ENCODE measurements around the gene PARD6B.
A peak's percentile ranks its signal among the peaks of the same experiment; 100 is the strongest.
"Not testable (repeated sequence)": the region's sequence is repeated elsewhere in the genome, so short reads cannot be mapped to it uniquely, and the experiment has no call there.

PARD6B gene

DNA sequence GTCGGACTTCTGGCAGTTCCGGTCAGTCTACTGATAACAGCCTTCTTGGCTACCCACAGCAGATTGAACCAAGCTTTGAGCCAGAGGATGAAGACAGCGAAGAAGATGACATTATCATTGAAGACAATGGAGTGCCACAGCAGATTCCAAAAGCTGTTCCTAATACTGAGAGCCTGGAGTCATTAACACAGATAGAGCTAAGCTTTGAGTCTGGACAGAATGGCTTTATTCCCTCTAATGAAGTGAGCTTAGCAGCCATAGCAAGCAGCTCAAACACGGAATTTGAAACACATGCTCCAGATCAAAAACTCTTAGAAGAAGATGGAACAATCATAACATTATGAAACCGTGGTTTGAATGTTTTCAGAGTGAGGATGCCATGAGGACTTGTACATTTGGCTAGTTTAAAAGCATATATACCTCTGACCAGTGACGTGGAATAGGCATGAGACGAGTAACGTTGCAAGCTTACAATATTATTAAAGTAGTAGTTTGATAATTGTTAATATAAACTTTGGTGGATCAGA is 18.8 kb downstream of the PARD6B start:
- H4K20me1 ChIP-seq: no peaks in the 10 kb centered on the region; a peak in 1 of 22 replicates
- H3K27ac ChIP-seq: no peak overlapping the region
- H3K36me3 ChIP-seq: peaks cover 0 to 44% (median 25%) of the 10 kb centered on the region in 11 experiments; a peak in 16 of 22 replicates
- peak overlapping the region in 2 of 11 experiments; percentile 0 to 38; a peak in 1 of 22 replicates for H3K9ac ChIP-seq
- TF ChIP-seq Cebpa-rat (IDR thresholded peaks at IDR 0.05): no peak
- H3K4me1 ChIP-seq: peaks cover 10 to 31% (median 21%) of the 10 kb centered on the region in 10 experiments
- H3K9me3 ChIP-seq (replicated peaks in 1 of 11): no peaks in the 10 kb centered on the region
- H3K4me2 ChIP-seq: no peak overlapping the region
- H3K27me3 ChIP-seq: no peaks in the 10 kb centered on the region
- no peak overlapping the region for H3K4me3 ChIP-seq

DNA sequence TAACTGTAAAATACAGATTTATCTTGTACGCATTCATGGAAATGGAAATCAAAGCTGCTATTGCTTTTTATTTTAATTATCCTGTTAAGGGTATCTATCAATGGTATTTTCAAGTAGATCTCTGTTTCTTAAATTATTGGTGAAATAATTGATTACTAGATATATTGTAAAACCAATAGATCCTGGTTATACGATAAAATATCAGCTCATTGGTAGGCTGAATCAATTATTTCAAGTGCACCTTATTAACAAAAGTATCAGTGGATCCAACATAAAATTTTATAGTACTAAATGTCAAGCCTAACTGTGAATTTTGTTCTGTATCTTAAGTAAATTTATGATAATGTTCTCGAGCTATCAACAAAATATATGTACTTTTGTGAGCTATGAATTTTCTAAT is 21.8 kb downstream of the PARD6B start:
- Histone ChIP-seq H3K36me3 (peaks cover 0 to 27% (median 17%) of the 10 kb centered on the region in 11 experiments; a peak in 16 of 22 replicates), H3K4me3 (no peak overlapping the region), H3K27me3 (no peaks in the 10 kb centered on the region), H3K9me3 (replicated peaks in 1 of 11) (no peaks in the 10 kb centered on the region), H3K27ac (no peak overlapping the region), H3K9ac (no peak overlapping the region), H3K4me2 (no peak overlapping the region), H3K4me1 (peaks cover 6 to 16% (median 10%) of the 10 kb centered on the region in 10 experiments), H4K20me1 (no peaks in the 10 kb centered on the region)
- no peak for TF ChIP-seq Cebpa-rat (IDR thresholded peaks at IDR 0.05)

DNA sequence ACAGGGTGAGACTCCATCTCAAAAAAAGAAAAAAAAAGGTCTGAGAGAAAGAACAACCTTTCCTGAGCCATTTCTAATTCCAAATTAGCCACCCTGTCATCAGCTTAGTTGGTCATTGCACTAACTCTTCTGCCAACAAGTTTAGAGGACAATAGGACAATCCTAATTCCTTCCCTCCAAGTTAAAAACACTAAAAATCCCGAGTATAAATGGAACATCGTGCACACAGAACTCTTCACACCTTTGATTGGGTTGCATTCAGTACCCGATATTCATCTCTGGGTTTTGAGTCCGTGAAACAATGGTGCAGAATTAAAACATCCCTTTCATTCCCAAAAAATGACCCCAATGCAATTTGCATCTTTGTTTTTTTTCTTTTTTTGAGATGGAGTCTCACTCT is 23.0 kb downstream of the PARD6B start:
- Histone ChIP-seq H3K36me3 (peaks cover 0 to 18% (median 11%) of the 10 kb centered on the region in 11 experiments; a peak in 16 of 22 replicates), H3K4me2 (no peak overlapping the region), H3K4me3 (no peak overlapping the region), H4K20me1 (no peaks in the 10 kb centered on the region), H3K27ac (no peak overlapping the region), H3K9me3 (replicated peaks in 1 of 11) (no peaks in the 10 kb centered on the region), H3K27me3 (no peaks in the 10 kb centered on the region), H3K4me1 (peaks cover 8 to 17% (median 13%) of the 10 kb centered on the region in 10 experiments), H3K9ac (no peak overlapping the region)
- TF ChIP-seq Cebpa-rat (IDR thresholded peaks at IDR 0.05): no peak

DNA sequence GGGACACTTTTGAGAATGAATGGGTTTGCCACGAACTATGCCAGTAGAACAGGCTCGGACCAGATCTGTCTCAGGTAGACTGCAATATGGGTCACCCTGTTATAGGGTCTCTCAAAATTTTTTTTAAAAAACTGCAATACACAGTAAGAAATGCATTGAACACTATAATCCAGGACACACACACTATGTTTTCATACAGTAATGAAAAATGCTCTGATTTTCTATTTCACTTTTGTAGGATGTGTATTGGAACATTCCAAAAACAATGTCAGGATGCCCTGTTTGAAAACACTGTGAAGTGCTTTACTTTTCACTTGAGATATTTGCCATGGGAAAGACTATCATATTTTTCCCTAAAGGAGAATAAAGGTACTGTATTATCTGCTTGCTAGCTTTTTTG is 25.1 kb downstream of the PARD6B start:
- no peak overlapping the region for H3K27ac ChIP-seq
- H3K4me3 ChIP-seq: no peak overlapping the region
- H3K9me3 ChIP-seq (replicated peaks in 1 of 11): no peaks in the 10 kb centered on the region
- no peaks in the 10 kb centered on the region for H3K36me3 ChIP-seq
- H3K4me1 ChIP-seq: peaks cover 6 to 18% (median 11%) of the 10 kb centered on the region in 10 experiments
- no peak overlapping the region for H3K9ac ChIP-seq
- TF ChIP-seq Cebpa-rat (IDR thresholded peaks at IDR 0.05): no peak
- H3K27me3 ChIP-seq: no peaks in the 10 kb centered on the region
- H3K4me2 ChIP-seq: no peak overlapping the region
- no peaks in the 10 kb centered on the region for H4K20me1 ChIP-seq

DNA sequence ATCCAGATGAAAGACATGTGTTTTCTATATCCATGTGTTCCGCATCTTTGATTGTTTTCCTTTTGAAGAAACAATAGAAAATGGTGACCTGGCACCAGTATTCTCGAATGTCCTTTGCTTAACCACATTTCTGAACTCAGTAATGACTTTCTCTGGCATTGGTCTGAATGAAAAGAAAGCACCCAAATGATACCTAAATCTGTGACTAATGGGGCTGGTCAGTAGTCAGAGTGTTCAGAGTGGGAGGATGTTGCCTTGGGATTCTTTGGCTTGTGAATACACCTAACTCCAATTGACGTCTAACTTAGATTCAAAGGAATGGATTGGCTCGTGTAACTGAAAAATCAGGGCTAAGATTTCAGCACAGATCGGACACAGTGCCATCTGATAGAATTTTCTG is 27.1 kb downstream of the PARD6B start:
- Histone ChIP-seq H3K4me1 (peaks cover 0 to 12% (median 7%) of the 10 kb centered on the region in 10 experiments; a peak in 12 of 20 replicates), H3K27me3 (no peaks in the 10 kb centered on the region), H4K20me1 (no peaks in the 10 kb centered on the region), H3K4me2 (no peak overlapping the region), H3K36me3 (no peaks in the 10 kb centered on the region), H3K27ac (no peak overlapping the region), H3K9me3 (replicated peaks in 1 of 11) (no peaks in the 10 kb centered on the region), H3K9ac (no peak overlapping the region), H3K4me3 (no peak overlapping the region)
- no peak for TF ChIP-seq Cebpa-rat (IDR thresholded peaks at IDR 0.05)

DNA sequence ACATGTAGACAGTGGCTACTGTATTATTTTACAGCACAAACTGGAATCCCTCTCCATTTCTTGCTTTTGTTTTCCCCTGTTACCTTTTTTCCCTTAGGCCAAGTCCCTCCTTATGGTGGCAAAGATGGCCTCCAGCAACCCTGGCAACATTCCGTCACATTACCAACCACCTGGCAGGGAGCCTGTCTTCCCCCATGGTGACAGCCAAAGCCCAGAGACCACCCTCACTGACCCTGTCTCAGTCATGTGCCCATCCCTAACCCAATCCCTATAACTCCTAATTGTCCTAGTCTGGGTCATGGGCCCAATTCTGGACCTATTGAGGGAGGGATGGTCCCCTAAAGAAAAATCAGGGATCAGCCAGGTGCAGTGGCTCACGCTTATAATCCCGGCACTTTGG is 27.6 kb downstream of the PARD6B start:
- Histone ChIP-seq H4K20me1 (no peaks in the 10 kb centered on the region), H3K4me1 (peaks cover 0 to 16% (median 9%) of the 10 kb centered on the region in 10 experiments; a peak in 12 of 20 replicates), H3K4me3 (no peak overlapping the region), H3K27ac (no peak overlapping the region), H3K9me3 (replicated peaks in 1 of 11) (no peaks in the 10 kb centered on the region), H3K4me2 (peak overlapping the region in 1 of 11 experiments; percentile 20; a peak in 1 of 22 replicates), H3K27me3 (no peaks in the 10 kb centered on the region), H3K9ac (no peak overlapping the region), H3K36me3 (no peaks in the 10 kb centered on the region)
- no peak for TF ChIP-seq Cebpa-rat (IDR thresholded peaks at IDR 0.05)

DNA sequence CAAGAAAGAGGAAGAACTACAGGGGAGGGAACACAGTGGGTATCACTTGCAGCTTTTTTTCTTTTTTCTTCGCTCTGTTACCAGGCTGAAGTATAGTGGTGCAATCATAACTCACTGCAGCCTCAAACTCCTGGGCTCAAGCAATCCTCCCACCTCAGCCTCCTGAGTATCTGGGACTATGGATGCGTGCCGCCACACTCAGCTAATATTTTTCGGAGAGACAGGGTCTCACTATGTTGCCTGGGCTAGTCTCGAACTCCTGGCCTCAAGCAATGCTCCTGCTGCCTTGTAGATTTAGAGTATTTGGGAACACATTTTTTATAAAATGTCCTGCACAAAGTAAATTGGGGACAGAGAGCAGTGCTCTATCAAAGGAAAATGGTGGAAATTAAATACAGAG is 28.3 kb downstream of the PARD6B start:
- Histone ChIP-seq H3K4me2 (peak overlapping the region in 1 of 11 experiments; percentile 20; a peak in 1 of 22 replicates), H3K27ac (no peak overlapping the region), H4K20me1 (no peaks in the 10 kb centered on the region), H3K4me3 (no peak overlapping the region), H3K9ac (no peak overlapping the region), H3K36me3 (no peaks in the 10 kb centered on the region), H3K27me3 (no peaks in the 10 kb centered on the region), H3K9me3 (replicated peaks in 1 of 11) (no peaks in the 10 kb centered on the region), H3K4me1 (peaks cover 0 to 18% (median 10%) of the 10 kb centered on the region in 10 experiments; a peak in 12 of 20 replicates)
- no peak for TF ChIP-seq Cebpa-rat (IDR thresholded peaks at IDR 0.05)

DNA sequence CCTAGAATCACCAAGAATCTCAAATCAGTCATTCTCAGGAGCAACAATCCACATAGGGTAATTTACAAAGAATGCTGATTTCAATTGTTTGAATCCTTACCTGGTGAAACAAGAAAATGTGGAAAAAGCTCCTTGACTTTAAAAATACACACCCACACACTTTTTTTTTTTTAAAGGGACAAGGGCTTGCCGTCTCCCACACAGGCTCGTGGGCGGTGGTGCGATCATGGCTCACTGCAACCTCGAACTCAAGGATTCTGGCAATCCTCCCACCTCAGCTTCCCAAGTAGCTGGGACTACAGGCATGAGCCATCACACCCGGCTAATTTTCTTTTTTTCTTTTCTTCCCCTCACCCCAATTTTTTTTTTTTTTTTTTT is 30.7 kb downstream of the PARD6B start:
- no peak for TF ChIP-seq Cebpa-rat (IDR thresholded peaks at IDR 0.05)
- H3K27me3 ChIP-seq: no peaks in the 10 kb centered on the region
- peaks cover 10 to 25% (median 18%) of the 10 kb centered on the region in 10 experiments for H3K4me1 ChIP-seq
- no peaks in the 10 kb centered on the region for H3K36me3 ChIP-seq
- no peak overlapping the region for H3K9ac ChIP-seq
- H3K27ac ChIP-seq: no peak overlapping the region
- no peaks in the 10 kb centered on the region for H4K20me1 ChIP-seq
- no peak overlapping the region for H3K4me3 ChIP-seq
- H3K4me2 ChIP-seq: no peak overlapping the region
- H3K9me3 ChIP-seq (replicated peaks in 1 of 11): no peaks in the 10 kb centered on the region

DNA sequence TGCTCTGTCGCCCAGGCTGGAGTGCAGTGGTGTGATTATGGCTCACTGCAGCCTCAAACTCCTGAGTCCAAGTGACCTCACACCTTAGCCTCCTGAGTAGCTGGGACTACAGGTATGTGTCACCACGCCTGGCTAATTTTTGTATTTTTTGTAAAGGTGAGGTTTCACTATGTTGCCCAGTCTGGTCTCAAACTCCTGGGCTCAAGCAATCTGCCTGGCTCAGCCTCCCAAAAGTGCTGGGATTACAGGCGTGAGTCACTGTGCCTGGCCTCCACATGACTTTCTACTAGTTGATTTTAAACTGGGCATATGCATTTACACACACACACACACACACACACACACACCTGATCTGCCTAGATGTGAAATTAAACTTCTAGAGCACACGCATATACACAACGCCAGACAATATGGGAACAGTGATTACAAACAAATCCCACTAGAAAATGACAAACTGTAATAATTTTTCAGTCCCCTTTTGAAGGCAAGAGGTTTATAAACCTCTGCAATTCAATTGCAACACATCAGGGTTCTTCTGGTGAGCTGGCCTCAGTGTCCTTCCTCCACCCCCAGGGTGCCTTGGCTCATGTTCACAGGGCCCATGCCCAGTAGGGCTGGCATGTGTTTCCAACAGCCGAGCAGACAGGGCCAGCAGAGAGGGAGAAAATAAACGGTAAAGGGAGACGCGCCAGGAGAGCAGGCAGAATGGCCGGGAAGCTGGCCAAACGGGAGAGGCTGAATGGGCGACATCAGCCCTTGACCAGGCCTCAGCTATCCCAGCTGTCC is 31.2 kb downstream of the PARD6B start:
- Histone ChIP-seq H3K36me3 (no peaks in the 10 kb centered on the region), H3K4me1 (peaks cover 16 to 31% (median 24%) of the 10 kb centered on the region in 10 experiments), H3K4me2 (no peak overlapping the region), H3K4me3 (no peak overlapping the region), H4K20me1 (no peaks in the 10 kb centered on the region), H3K9ac (no peak overlapping the region), H3K27me3 (no peaks in the 10 kb centered on the region), H3K9me3 (replicated peaks in 1 of 11) (no peaks in the 10 kb centered on the region), H3K27ac (no peak overlapping the region)
- TF ChIP-seq Cebpa-rat (IDR thresholded peaks at IDR 0.05): no peak

DNA sequence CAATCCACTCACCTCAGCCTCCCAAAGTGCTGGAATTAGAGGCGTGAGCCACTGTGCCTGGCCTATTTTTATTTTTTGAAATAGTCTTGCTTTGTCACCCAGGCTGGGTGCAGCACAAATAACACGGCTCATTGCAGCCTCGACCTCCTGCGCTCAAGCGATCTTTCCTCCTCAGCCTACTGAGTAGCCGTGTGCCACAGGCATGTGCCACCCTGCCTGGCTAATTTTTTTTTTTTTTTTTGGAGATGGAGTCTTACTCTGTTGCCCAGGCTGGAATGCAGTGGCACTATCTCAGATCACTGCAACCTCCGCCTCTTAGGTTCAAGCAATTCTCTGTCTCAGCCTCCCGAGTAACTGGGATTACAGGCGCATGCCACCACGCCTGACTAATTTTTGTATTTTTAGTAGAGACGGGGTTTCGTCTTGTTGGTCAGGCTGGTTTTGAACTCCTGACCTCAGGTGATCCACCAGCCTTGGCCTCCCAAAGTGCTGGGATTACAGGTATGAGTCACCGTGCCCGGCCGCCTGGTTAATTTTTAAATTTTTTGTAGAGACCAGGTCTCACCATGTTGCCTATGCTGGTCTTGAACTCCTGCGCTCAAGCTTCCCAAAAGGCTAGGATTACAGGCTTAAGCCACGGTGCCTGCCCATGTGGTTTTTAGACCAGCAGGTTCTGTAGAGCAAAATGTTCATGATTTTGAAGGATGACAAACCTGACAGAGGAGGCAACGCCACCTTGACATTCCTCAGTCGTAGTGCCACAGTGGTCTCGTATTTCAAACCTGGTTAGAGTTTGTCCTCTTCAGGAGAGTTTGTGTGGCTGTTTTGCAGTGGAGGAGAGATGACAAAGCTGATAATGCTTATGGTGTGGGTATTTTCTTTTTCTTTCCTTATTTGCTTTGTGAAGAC is 32.4 kb downstream of the PARD6B start:
- peaks cover 27 to 43% (median 36%) of the 10 kb centered on the region in 10 experiments for H3K4me1 ChIP-seq
- not testable (repeated sequence) for H3K36me3 ChIP-seq; H4K20me1 ChIP-seq; H3K27ac ChIP-seq; H3K4me3 ChIP-seq; H3K9ac ChIP-seq; H3K9me3 ChIP-seq (replicated peaks in 1 of 11); H3K27me3 ChIP-seq
- H3K4me2 ChIP-seq: peak overlapping the region in 2 of 11 experiments; percentile 5 to 16; a peak in 2 of 22 replicates

DNA sequence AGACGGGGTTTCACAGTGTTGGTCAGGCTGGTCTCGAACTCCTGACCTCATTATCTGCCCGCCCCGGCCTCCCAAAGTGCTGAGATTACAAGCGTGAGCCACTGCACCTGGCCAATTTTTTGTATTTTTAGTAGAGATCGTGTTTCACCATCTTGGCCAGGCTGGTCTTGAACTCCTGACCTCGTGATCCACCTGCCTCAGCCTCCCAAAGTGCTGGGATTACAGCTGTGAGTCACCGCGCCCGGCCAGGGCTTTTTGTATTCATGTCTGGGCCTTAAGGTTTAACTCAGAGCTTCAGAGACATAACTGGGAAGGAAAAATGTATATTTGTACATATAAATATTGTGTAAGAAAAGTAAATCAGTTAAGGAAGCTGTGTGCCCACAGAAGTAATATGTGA is 33.9 kb downstream of the PARD6B start:
- not testable (repeated sequence) for H4K20me1 ChIP-seq; H3K36me3 ChIP-seq; H3K9me3 ChIP-seq (replicated peaks in 1 of 11); H3K4me3 ChIP-seq; H3K4me2 ChIP-seq; H3K27me3 ChIP-seq; H3K9ac ChIP-seq; H3K27ac ChIP-seq
- H3K4me1 ChIP-seq: peaks cover 23 to 54% (median 39%) of the 10 kb centered on the region in 10 experiments

All from BLaER1 treated with 17β-estradiol and CSF1 and Interleukin-3, amounts not matched to agents 10 nM and 100 nM (cell line).